ENCODE results near the gene MYH7. TPM values are rescaled to one million over a fixed set of nuclear protein-coding genes. Genes with fewer than 3 reads are reported as not detected.

MYH7 gene
- polyA plus RNA-seq, 1 donor from 2014 or later, result 0.12 TPM

DNA sequence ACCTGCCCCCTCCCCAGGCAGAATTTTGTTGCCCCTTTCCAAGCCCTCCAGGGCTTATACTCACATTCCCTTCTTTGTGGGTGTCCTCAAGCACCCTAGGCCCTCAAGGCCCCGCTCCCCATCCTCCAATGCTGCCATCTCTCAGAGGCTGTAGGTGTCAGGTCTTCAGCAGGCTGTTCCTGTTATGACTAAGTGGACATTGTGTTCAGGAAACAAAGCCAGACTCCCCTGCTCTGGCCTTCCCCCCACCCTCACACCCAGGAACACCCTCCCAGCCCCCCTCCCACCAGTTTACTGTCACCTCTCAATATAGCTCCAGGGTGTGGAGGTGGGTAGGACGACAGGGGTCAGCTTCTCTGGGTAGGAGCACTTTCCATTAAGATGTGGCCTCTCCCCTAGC lies 26.0 kb downstream of the MYH7 start:
- Histone ChIP-seq H3K9me3 (ENCODE audit: low read length) (no peaks in the 10 kb centered on the region), H3K79me2 (replicated peaks; ENCODE audit: insufficient read depth, low read length) (no peaks in the 10 kb centered on the region), H3K9ac (ENCODE audit: low read length) (no peak overlapping the region)

DNA sequence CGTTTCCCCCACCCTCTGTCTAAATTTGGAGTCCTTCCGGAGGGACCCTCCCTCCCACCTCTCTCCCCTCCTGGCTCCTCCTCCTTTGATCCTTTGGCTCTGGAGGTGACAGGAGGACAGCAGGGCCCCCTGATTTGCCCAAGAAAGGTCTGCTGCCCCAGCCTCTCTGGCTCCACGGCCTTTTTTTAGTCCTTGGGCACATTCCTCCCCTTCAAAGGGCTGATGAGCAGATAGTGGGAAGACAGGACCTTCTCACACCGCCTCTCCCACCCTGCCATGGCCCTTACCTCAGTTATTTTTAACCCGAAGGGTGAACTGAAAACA lies 27.2 kb downstream of the MYH7 start:
- Histone ChIP-seq H3K9ac (ENCODE audit: low read length) (no peak overlapping the region), H3K36me3 (ENCODE audit: insufficient read depth, low read length) (no peaks in the 10 kb centered on the region), H3K27me3 (ENCODE audit: insufficient read depth, low read depth, low read length) (no peaks in the 10 kb centered on the region), H3K79me2 (replicated peaks; ENCODE audit: insufficient read depth, low read length) (no peaks in the 10 kb centered on the region), H3K27ac (ENCODE audit: low read length) (no peak overlapping the region), H2AFZ (ENCODE audit: low read depth, low read length) (no peak overlapping the region), H3K4me2 (ENCODE audit: low read length) (no peak overlapping the region), H4K20me1 (ENCODE audit: insufficient read depth) (no peaks in the 10 kb centered on the region), H3K4me3 (ENCODE audit: low read length) (no peak overlapping the region), H3F3A (ENCODE audit: insufficient read depth, low read length, poor library complexity, severe bottlenecking) (no peaks in the 10 kb centered on the region), H3K9me2 (ENCODE audit: insufficient read depth, low read length) (no peaks in the 10 kb centered on the region), H3K9me3 (ENCODE audit: low read length) (no peaks in the 10 kb centered on the region)
- TF ChIP-seq TAF1 (IDR thresholded peaks at IDR 0.05; ENCODE audit: low read depth) (no peak), POLR2AphosphoS5 (IDR thresholded peaks at IDR 0.05) (no peak), MXI1 (conservative IDR thresholded peaks at IDR 0.05; ENCODE audit: poor library complexity, severe bottlenecking) (no peak), SMC3 (conservative IDR thresholded peaks at IDR 0.05; ENCODE audit: poor library complexity) (no peak)
- TF ChIP-seq, protein P1, sequence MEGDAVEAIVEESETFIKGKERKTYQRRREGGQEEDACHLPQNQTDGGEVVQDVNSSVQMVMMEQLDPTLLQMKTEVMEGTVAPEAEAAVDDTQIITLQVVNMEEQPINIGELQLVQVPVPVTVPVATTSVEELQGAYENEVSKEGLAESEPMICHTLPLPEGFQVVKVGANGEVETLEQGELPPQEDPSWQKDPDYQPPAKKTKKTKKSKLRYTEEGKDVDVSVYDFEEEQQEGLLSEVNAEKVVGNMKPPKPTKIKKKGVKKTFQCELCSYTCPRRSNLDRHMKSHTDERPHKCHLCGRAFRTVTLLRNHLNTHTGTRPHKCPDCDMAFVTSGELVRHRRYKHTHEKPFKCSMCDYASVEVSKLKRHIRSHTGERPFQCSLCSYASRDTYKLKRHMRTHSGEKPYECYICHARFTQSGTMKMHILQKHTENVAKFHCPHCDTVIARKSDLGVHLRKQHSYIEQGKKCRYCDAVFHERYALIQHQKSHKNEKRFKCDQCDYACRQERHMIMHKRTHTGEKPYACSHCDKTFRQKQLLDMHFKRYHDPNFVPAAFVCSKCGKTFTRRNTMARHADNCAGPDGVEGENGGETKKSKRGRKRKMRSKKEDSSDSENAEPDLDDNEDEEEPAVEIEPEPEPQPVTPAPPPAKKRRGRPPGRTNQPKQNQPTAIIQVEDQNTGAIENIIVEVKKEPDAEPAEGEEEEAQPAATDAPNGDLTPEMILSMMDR (IDR thresholded peaks at IDR 0.05; ENCODE audit: poor library complexity, severe bottlenecking), result no peak
- TF ChIP-seq, protein P2, sequence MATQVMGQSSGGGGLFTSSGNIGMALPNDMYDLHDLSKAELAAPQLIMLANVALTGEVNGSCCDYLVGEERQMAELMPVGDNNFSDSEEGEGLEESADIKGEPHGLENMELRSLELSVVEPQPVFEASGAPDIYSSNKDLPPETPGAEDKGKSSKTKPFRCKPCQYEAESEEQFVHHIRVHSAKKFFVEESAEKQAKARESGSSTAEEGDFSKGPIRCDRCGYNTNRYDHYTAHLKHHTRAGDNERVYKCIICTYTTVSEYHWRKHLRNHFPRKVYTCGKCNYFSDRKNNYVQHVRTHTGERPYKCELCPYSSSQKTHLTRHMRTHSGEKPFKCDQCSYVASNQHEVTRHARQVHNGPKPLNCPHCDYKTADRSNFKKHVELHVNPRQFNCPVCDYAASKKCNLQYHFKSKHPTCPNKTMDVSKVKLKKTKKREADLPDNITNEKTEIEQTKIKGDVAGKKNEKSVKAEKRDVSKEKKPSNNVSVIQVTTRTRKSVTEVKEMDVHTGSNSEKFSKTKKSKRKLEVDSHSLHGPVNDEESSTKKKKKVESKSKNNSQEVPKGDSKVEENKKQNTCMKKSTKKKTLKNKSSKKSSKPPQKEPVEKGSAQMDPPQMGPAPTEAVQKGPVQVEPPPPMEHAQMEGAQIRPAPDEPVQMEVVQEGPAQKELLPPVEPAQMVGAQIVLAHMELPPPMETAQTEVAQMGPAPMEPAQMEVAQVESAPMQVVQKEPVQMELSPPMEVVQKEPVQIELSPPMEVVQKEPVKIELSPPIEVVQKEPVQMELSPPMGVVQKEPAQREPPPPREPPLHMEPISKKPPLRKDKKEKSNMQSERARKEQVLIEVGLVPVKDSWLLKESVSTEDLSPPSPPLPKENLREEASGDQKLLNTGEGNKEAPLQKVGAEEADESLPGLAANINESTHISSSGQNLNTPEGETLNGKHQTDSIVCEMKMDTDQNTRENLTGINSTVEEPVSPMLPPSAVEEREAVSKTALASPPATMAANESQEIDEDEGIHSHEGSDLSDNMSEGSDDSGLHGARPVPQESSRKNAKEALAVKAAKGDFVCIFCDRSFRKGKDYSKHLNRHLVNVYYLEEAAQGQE (IDR thresholded peaks at IDR 0.05; ENCODE audit: borderline replicate concordance), result no peak

More for the DNA sequence above, 26.0 kb downstream of the MYH7 start:
- Histone ChIP-seq H3K9me2 (ENCODE audit: insufficient read depth, low read length) (no peaks in the 10 kb centered on the region), H3K27ac (ENCODE audit: low read length) (no peak overlapping the region), H2AFZ (ENCODE audit: low read depth, low read length) (no peak overlapping the region), H3K36me3 (ENCODE audit: insufficient read depth, low read length) (no peaks in the 10 kb centered on the region), H3F3A (ENCODE audit: insufficient read depth, low read length, poor library complexity, severe bottlenecking) (no peaks in the 10 kb centered on the region), H4K20me1 (ENCODE audit: insufficient read depth) (no peaks in the 10 kb centered on the region), H3K27me3 (ENCODE audit: insufficient read depth, low read depth, low read length) (no peaks in the 10 kb centered on the region), H3K4me2 (ENCODE audit: low read length) (no peak overlapping the region), H3K4me3 (ENCODE audit: low read length) (no peak overlapping the region)
- no peak for TF ChIP-seq RAD21 (conservative IDR thresholded peaks at IDR 0.05)

GRCh38 chr14:23407516-23408306 lies 27.7 kb downstream of the MYH7 start, which contains the start of gene MYH6:
TSS of gene MYH6 (minus strand) at chr14:23408273. CDS start at chr14:23407223, 1,050 bp downstream.
- no peak within 1 kb of the TSS for H3K4me2 ChIP-seq (ENCODE audit: low read length)
- no peak for TF ChIP-seq RAD21 (conservative IDR thresholded peaks at IDR 0.05)
- TF ChIP-seq SMC3 (conservative IDR thresholded peaks at IDR 0.05; ENCODE audit: poor library complexity), result no peak
- TF ChIP-seq, protein P1 (IDR thresholded peaks at IDR 0.05; ENCODE audit: poor library complexity, severe bottlenecking), result no peak
- no peak for TF ChIP-seq EP300 (conservative IDR thresholded peaks at IDR 0.05; ENCODE audit: poor library complexity, severe bottlenecking)
- TF ChIP-seq EZH2 (IDR thresholded peaks at IDR 0.05; ENCODE audit: borderline replicate concordance, insufficient read depth, low read length, poor library complexity, severe bottlenecking), result no peak
- no peak for TF ChIP-seq TAF1 (IDR thresholded peaks at IDR 0.05; ENCODE audit: low read depth)
- H3K36me3 ChIP-seq (ENCODE audit: insufficient read depth, low read length), result no peaks in the 10 kb centered on the region
- H3K4me3 ChIP-seq (ENCODE audit: low read length), result no peak within 1 kb of the TSS
- H4K20me1 ChIP-seq (ENCODE audit: insufficient read depth), result no peaks in the 10 kb centered on the region
- H3K79me2 ChIP-seq (replicated peaks; ENCODE audit: insufficient read depth, low read length), result no peaks in the 10 kb centered on the region
- H3K9ac ChIP-seq (ENCODE audit: low read length), result no peak within 1 kb of the TSS
- H2AFZ ChIP-seq (ENCODE audit: low read depth, low read length), result no peak within 1 kb of the TSS
- H3K27ac ChIP-seq (ENCODE audit: low read length), result no peak within 1 kb of the TSS
- H3F3A ChIP-seq (ENCODE audit: insufficient read depth, low read length, poor library complexity, severe bottlenecking), result no peaks in the 10 kb centered on the region
- H3K9me3 ChIP-seq (ENCODE audit: low read length), result no peaks in the 10 kb centered on the region
- no peaks in the 10 kb centered on the region for H3K9me2 ChIP-seq (ENCODE audit: insufficient read depth, low read length)
- no peaks in the 10 kb centered on the region for H3K27me3 ChIP-seq (ENCODE audit: insufficient read depth, low read depth, low read length)

Data from neural cell (in vitro differentiated cells).